Measurements from ENCODE around the gene MIGA1.
"Not testable (repeated sequence)": the region's sequence is repeated elsewhere in the genome, so short reads cannot be mapped to it uniquely, and the experiment has no call there.

The MIGA1 gene

GRCh38 chr1:77779529-77780281 is at the start of gene MIGA1:
Gene MIGA1 (plus strand): TSS chr1:77779649. CDS start chr1:77783253, 3,604 bp downstream.
- DNase-seq (ENCODE audit: low spot score), result peak; percentile 98

- DNase-seq (ENCODE audit: low spot score), result no peak
Measured at GRCh38 chr1:77732090-77732489, 47.4 kb upstream of the MIGA1 start.

GRCh38 chr1:77739235-77739634 is 40.2 kb upstream of the MIGA1 start:
- no peak for DNase-seq (ENCODE audit: low spot score)

GRCh38 chr1:77741316-77741715 is 38.1 kb upstream of the MIGA1 start:
- DNase-seq (ENCODE audit: low spot score), result no peak

- DNase-seq (ENCODE audit: low spot score), result peak; percentile 6
Measured at GRCh38 chr1:77742011-77742555, 37.4 kb upstream of the MIGA1 start.

- no peak for DNase-seq (ENCODE audit: low spot score)
Measured at GRCh38 chr1:77744576-77744975, 34.9 kb upstream of the MIGA1 start.

GRCh38 chr1:77749489-77749888 is 30.0 kb upstream of the MIGA1 start:
- DNase-seq (ENCODE audit: low spot score), result not testable (repeated sequence)

GRCh38 chr1:77756052-77756754 is 23.2 kb upstream of the MIGA1 start:
- DNase-seq (ENCODE audit: low spot score), result no peak

GRCh38 chr1:77757066-77757584 is 22.3 kb upstream of the MIGA1 start:
- no peak for DNase-seq (ENCODE audit: low spot score)

- DNase-seq (ENCODE audit: low spot score), result no peak
Measured at GRCh38 chr1:77757603-77758002, 21.8 kb upstream of the MIGA1 start.

GRCh38 chr1:77759071-77760028 is 20.1 kb upstream of the MIGA1 start, which contains the start of gene USP33:
Gene USP33 (minus strand): TSS chr1:77759852. CDS start chr1:77741697, 18,155 bp downstream.
- peak; percentile 85 for DNase-seq (ENCODE audit: low spot score)

- no peak for DNase-seq (ENCODE audit: low spot score)
Measured at GRCh38 chr1:77762072-77762476, 17.4 kb upstream of the MIGA1 start.

GRCh38 chr1:77768006-77768405 is 11.4 kb upstream of the MIGA1 start:
- no peak for DNase-seq (ENCODE audit: low spot score)

- no peak for DNase-seq (ENCODE audit: low spot score)
Measured at GRCh38 chr1:77776007-77776700, 3.3 kb upstream of the MIGA1 start.

- no peak for DNase-seq (ENCODE audit: low spot score)
Measured at GRCh38 chr1:77781683-77782082, 2.2 kb downstream of the MIGA1 start.

GRCh38 chr1:77783141-77783540 is 3.7 kb downstream of the MIGA1 start:
- no peak for DNase-seq (ENCODE audit: low spot score)

- DNase-seq (ENCODE audit: low spot score), result not testable (repeated sequence)
Measured at GRCh38 chr1:77786093-77786741, 6.8 kb downstream of the MIGA1 start.

- DNase-seq (ENCODE audit: low spot score), result no peak
Measured at GRCh38 chr1:77794550-77794949, 15.1 kb downstream of the MIGA1 start.

GRCh38 chr1:77796695-77797405 is 17.4 kb downstream of the MIGA1 start:
- peak; percentile 6 for DNase-seq (ENCODE audit: low spot score)

GRCh38 chr1:77797991-77798390 is 18.5 kb downstream of the MIGA1 start:
- DNase-seq (ENCODE audit: low spot score), result no peak
